ENCODE data around the gene TAGLN3.

GRCh38 chr3:112061152-112061551 is 62.4 kb downstream of the TAGLN3 start:
- TF ChIP-seq EZH2 (IDR thresholded peaks at IDR 0.05; ENCODE audit: insufficient read depth, poor library complexity, severe bottlenecking) (no peak), EZH2phosphoT487 (IDR thresholded peaks at IDR 0.05; ENCODE audit: insufficient read depth, low read depth) (no peak)
